Mesenteric fat pad (tissue), 1 donor: Measurements from ENCODE around the gene VAV3. TPM values are rescaled to one million over a fixed set of nuclear protein-coding genes. Genes with fewer than 3 reads are reported as not detected.
"Not testable (repeated sequence)": the region's sequence is repeated elsewhere in the genome, so short reads cannot be mapped to it uniquely, and the experiment has no call there.

Experiments used
- DNase-seq: peaks from one replicate; pipeline ENCODE4 v3.0.0-alpha.2; 2020; ENCODE audit warnings: low spot score
- total RNA-seq: library from RNA; stranded (reverse); fragmentation: NEBNext Ultra II Directional; extraction: Animal tissue kit (Norgen Biotek cat#: 25700); gene quantifications from one replicate; pipeline ENCODE4 v1.2.1, GENCODE V29; 2021
- donor health status: DM: yes; HTN: yes; CAD: no.

VAV3 gene
- total RNA-seq, 1 donor from 2014 or later = 11.4 TPM

DNA sequence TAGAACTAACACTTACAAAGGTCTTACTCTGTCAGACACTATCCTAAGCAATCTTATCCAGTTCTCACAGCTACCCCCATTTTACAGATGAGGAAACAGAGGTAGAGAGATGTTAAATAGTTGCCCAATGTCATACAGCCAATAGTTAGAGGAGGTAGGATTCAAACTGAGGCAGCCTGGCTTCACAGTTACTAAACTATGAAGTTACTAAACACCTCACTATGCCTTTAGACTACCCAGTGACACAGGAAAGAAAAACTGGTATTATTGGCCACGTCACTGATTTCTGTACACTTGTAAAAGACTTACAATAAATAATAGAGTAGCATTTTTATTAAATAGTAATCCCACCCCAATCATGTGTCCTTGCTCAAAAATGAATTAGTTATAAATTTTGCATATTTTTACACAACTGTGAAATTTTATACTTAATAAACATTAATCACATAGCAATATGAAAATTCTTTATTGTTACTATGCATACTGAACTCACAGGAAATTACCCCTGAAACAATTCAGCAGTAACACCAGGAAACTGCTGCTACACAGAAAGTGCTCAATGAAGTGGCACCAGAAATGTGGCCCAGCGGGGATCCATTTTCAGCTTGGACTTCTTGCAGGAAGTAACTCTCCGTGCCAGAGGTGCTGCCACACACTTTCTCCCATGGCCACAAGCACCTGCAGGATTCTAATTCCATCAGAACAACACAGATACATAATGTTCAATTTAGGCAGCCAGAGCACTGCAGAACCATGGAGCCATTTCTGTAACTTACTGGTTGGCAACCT is 69.4 kb downstream of the VAV3 start:
- no peak for DNase-seq

- DNase-seq = no peak
These were observed 70.4 kb downstream of the VAV3 start for GRCh38 chr1:107894605-107895004.

GRCh38 chr1:107893350-107893749 is 71.6 kb downstream of the VAV3 start:
- not testable (repeated sequence) for DNase-seq

DNA sequence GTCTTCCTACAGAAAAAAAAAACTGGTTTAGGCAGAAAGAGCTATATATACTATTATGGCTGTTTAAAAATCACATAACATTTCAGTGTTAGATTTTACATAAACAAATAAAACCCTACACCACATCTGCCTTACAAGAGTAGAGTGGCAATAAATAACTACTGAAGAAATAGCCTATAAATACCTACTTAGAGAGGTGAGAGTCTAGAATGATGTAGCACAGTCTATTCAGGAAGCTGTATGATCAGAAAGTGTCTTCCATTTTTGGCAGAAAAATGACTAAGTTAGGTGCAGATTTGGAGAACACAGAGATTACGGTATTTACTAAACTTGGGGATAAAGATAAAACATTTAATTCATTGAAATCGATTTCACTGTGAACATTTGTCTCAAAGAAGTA is 75.5 kb downstream of the VAV3 start:
- no peak for DNase-seq

- no peak for DNase-seq
These were observed 81.4 kb downstream of the VAV3 start for GRCh38 chr1:107883562-107883961.

DNA sequence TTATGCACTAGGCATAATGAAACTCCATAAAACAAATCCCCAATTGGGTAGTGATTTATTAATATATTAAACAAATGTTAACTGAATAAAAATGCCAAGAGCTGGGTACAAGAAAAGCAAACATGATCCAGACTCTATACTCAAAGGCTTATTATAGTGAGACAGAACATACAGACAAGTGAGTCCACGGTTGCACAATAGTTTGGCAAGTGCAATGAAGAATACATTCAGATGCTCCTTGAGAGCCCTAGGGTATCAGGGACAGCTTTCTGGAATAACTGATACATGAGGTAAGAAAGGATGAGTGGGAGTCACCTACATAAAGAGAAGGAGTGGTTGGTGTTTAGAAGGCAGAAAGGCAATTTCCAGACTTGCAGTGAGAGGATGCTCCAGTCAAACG is 85.1 kb downstream of the VAV3 start:
- DNase-seq = no peak

GRCh38 chr1:107879346-107879745 is 85.6 kb downstream of the VAV3 start:
- no peak for DNase-seq

GRCh38 chr1:107877745-107878144 is 87.2 kb downstream of the VAV3 start:
- DNase-seq = no peak

DNA sequence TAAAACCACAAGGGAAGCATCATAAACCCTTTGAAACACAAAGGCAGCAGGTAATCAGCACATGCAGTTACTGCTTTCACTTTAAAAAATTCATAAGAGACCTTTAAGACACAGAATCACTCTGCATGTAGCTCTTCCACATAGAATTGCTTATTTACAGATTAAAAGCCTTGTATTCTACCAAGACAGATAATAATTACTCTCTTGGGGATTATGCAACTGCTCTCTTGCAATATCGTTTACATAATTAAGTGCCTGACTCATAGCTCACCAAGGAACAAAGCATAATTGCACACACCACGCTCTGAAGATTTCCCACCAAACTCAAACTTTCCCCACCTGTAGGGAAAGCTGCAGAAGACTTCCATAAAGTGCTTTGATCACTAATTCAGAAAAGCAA is 87.9 kb downstream of the VAV3 start:
- DNase-seq = no peak

DNA sequence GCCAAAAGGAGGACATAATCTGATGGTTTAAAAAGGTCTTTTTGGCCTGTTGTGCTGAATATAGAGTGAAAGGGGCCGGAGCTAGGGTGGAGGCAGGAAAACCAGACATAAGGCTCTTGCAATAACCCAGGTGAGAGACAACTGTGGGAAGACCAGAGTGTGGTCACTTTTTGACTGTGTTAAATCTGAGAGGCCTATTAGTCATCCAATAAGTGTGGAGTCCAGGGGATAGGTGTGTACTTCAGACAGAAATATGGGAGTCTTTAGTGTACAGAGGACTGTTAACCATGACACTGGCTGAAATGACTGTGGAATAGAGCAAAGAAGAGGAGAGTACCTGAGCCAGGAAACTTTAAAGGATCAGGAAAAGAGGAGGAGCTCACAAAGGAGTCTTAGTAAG is 89.3 kb downstream of the VAV3 start:
- DNase-seq = no peak

DNA sequence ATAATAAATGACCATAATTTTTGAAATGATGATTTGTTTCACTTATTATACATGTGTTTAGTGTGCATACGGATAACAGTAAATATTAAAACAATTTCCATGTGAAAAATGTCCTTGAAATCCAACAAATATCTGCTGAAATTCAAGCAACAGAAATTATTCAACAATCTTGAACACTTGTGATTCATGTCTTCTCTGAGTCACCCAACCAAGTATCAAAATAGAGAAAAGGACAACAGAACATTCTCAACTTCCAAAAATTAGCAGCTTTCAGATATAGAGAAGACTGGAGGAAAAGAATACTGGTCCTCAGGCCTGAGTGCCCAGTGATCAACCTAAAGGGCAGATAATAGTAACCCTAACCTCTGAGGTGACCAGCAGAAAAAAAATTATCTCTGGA is 90.8 kb downstream of the VAV3 start:
- no peak for DNase-seq

GRCh38 chr1:107871687-107872395 is 93.1 kb downstream of the VAV3 start:
- no peak for DNase-seq

- DNase-seq = no peak
These were observed 93.7 kb downstream of the VAV3 start for GRCh38 chr1:107871259-107871658.

DNA sequence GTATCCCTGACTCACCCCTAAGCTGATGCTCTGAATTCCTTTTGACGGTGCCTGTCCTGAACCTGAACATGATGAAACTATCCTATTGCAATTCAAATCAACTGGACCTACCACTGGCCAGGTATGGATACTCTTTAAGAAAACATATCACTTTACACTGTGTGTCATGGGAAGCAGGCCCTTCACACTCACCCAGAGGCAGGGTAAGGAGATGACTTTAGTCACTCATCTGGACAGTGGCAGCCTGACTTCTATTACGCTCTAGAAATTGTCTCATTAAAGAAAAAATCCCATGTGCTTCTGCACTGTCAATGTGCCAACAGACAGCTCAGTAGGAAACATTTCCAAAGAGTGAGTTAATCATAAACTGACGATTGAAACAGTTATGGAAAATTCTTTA is 94.3 kb downstream of the VAV3 start:
- no peak for DNase-seq

DNA sequence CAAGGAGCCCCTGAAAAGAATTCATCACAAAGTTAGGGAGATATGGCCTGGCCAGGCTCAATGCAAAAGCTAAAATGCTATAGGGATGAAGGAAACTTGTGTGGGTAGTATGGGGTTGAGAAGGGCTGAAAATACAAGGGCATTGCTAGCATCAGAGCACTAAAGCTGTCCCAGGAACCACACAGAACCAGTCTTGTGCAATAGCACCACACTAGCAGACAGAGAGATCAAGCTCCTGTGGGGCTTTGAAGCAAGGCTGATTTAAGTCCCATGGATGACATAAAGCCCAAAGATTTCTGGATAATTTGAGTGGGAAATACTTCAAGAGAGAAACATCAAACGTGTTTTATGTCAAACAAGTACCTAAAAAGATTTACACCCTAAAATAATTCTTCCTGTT is 97.1 kb downstream of the VAV3 start:
- no peak for DNase-seq

- no peak for DNase-seq
These were observed 97.6 kb downstream of the VAV3 start for GRCh38 chr1:107867422-107867821.

DNA sequence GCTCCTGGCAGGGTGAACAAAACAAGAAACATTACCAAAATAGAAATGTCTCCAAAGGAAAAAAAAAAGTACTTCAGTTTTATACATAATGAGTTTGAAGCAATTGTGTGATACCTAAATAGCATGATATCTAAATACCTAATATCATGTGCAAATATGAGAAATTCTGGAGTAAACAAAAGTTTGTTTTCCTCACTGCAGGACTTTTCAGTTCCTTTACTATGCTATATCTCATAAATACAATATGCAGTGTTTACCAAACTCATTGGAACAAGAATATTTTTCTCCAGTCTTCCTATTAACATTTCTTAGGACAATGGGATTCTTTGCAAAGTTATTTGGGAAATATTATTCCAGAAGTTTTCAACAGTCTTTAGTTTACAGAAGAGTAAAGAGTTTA is 98.1 kb downstream of the VAV3 start:
- no peak for DNase-seq

- DNase-seq = no peak
These were observed 99.4 kb downstream of the VAV3 start for GRCh38 chr1:107865627-107866026.

DNA sequence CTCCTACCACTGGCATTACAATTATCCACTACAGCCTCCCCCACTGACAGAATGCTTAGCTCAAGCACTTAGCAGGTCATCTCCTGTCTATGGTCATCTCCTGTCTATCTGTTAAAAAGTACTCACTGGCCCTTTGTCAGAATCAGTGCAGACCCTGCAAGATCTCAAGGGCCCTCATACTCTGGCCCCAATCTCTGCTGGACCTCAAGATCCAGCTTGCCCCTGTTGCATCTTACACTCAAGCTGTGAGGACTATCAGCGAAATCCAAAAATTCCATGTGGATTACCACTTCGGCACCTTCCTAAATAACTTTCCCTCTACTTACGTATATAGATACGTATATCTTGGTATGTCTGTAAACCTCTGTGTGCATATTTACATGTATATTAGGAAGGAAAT is 101.6 kb downstream of the VAV3 start:
- DNase-seq = no peak

DNA sequence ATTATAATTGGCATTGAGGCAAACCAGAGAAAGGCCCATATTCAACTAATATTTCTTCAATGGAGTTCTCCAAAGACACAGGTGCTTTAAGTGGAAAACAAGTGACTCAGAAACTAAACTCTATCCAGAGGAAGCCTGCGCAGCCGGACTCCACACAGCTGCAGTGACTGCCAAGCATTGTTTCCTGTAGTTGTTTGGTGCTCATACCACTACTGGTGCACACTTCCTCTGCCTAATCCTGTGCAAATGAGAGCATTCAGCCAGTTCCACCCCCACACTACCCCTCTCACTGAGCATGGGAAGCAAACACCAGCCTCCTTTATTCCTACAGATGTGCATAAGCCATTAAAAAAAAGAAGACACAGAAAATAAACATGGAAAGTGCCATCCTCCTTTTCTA is 102.9 kb downstream of the VAV3 start:
- DNase-seq = no peak

DNA sequence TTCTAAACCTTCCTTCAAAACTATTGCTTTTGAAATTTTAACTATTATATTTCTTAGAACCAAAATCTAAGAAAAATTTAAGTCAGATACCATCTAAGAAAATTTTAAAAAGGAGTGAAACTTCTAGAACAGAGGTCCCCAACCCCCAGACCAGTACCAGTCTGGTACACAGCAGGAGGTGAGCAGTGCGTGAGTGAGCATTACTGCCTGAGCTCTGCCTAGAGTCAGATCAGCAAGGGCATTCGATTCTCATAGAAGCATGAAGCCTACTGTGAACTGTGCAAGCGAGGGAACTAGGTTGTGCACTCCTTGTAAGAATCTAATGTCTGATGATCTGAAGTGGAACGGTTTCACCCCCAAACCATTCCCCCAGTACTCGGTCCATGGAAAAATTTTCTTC is 106.7 kb downstream of the VAV3 start:
- DNase-seq = no peak

GRCh38 chr1:107851418-107851817 is 113.6 kb downstream of the VAV3 start:
- no peak for DNase-seq
